Putamen (tissue), 1 donor: ENCODE results near the gene B3GNT5.

Experiments
- DNase-seq: peaks from one replicate; pipeline ENCODE4 v3.0.0-alpha.2; 2016; ENCODE audit warnings: low spot score

The B3GNT5 gene

DNA sequence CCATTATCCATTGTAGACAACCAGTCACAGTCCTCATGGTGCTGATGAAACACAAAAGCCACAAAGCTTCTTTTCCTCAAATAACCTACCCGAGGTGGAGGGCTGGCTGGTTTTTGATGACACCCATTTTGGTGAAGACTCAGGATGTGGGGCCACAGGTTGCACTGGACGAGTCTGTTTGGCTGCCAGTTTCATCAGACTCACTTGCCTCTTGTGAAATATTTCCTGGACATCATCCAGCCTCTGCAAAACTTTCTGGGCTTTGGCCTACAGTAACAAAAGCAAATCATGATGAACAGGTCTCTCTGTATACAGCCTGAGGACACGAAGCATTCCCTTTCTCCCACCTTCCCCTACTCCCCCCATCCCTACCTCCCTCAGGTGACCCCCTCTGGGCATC lies 42.2 kb downstream of the B3GNT5 start:
- DNase-seq: no peak

DNA sequence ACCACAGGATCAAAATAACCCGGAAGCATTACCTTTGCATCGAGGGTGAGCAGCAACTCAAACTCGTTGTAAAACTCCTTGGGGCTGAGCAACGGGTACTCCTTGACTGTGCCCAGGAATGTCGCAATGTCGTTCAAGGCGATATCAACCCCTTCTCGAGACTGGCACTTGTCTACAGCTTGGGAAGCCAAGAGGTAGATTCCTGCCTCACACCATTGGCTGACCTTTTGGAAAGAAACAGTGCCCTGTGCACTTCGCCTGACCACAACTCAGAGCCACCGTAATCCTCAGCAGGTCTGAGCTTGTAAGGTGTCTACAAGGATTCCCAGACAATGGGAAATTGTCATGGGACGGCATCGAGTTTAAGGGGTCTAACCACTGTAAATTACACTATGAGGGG lies 43.9 kb downstream of the B3GNT5 start:
- DNase-seq: no peak

DNA sequence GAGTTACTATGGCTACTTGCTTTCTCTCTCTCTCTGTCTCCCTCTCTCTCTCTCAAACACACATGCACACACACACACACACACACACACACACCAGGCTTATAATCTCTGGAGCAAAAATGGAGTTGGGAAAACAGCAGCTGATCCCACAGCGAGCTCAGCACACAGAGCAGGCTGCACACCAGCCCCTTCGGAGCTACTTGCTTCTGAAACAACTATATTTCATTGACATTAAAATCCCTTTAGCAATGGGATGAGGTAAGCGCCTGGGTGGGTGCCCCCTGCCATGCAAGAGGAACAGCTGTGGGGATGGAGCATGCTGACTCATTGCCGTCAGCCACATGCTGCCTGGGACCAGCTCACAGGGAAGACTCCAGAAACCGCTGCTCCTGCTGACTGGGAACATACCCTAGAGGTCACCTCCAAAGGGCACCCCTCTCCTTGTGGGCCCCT lies 45.7 kb downstream of the B3GNT5 start:
- DNase-seq: peak; percentile 70

DNA sequence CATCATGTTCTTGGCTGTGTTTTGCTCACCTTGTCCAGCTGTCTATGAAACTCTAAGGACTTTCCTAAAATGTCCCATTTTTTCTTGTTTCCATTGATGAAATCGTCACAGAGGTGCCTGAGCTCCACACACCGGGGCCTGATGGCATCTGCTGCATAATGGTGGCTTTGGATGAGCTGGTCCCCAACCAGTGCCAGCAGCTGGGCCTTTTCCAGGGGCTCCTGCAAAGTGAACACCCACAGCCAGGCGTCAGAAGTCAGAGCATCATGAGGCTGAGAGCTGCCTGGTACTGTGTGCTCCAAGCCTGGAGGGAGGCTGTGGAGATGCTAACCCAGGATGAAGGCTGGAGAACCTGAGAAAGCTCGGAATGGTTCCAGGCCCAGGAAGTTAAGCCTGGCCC lies 46.9 kb downstream of the B3GNT5 start:
- no peak for DNase-seq

DNA sequence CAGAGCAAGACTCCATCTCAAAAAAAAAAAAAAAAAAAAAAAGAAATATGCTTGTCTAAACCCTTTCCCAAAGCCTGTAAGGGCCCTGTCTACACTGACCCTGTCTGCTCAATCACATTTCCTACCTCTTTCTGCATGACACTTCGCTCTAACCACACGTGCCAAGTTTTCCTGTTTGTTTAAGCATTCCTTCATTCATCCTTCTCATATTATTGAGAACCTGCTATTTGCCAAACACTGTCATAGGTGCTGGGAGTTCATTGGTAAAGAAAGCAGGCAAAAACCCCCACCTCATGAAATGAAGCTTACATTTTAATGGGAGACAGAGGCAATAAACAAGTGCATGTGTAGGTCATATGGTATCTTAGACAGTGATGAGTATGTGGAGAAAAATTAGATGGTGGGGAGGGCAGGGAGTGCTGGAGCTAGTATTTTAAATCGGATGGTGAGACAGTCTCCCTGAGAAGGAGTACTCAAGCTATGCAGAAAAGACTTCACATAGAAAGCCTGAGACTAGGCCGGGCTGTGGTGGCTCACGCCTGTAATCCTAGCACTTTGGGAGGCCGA lies 48.0 kb downstream of the B3GNT5 start:
- DNase-seq: no peak

DNA sequence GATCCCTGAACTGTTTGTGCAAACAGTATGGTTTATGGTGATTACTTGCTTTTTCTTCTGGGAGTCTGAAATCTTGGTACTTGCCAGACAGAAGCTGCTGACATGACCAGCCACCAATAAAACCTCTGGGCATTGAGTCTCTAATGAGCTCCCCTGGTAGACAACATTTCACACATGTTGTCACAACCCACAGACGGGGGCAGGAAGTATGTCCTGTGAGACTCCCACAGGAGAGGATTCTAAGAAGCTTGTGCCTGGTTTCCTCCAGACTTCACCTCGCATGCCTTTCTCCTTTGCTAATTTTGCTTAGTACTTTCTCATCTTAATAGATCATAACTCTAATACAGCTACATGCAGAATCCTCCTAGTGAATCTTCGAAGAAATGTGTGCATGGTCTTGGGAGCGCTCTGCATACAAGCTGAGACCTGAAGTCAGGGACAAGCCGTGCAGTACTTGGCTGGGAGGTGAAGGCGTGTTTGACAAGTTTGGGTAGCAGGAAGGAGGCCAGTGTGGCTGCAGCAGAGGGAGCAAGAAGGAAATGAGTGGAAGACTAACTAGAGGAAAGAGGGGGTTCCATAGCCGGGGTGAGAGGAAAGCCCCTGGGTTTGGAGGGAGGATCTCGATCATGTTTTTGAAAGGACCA lies 49.0 kb downstream of the B3GNT5 start:
- DNase-seq: no peak

DNA sequence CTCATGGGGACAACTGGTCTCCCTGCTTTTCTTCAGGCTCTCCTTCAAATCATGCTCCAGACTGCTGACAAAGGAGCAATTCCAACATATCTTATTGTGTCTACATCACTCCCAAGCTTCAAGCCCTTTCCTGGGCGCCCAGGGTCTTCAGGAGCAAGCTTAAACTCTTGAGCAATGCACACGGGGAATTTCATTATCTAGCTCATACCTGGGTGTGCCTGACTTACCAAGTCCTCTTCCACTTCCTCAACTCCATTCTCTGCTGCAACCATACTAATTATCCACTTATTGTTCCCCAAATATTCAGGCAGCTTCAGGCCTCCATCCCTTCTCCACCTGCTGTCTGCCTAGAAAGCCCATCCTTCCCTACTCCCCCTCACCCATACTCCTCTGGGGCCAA lies 50.6 kb downstream of the B3GNT5 start:
- DNase-seq: no peak

DNA sequence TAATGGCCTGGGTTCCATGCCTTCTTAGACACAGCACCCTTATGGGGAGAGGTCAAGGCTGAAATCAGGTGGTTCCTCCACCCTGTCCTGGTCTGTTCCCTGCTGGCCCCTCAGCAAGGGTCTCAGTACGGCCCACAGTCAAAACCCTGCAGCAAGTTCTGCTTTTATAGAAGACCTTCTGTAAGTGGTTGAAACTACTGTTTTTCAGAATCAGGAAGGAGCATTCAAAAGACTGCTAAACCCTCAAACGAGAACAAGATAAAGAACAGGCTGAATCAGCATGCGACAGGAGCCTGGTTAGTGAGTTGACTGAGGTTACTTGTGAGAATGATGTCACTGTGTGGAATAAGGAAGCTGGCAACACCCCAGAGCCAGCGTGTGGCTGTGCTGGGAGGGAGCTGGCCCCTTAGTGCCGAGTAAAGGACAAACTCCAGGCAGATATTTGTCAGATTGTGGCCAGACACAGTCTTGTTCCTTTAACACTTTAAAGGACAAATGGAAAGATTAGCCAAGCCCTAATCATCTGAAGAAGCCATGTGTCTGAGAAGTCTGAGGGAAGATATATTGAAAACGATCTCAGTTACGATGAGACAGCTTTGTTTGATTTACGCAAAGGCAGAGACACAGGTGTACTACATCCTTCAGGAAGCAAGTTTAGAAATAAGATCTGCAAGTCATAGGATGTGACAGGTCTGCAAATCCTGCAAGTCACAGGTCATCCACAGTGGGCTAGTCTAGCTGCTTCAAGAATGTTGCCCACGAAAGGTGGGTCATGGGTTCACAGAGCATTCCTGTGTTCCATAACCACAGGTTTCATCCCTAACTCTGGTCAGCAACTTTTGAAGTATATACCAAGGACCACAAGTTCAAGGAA lies 54.0 kb downstream of the B3GNT5 start:
- peak; percentile 50 for DNase-seq

DNA sequence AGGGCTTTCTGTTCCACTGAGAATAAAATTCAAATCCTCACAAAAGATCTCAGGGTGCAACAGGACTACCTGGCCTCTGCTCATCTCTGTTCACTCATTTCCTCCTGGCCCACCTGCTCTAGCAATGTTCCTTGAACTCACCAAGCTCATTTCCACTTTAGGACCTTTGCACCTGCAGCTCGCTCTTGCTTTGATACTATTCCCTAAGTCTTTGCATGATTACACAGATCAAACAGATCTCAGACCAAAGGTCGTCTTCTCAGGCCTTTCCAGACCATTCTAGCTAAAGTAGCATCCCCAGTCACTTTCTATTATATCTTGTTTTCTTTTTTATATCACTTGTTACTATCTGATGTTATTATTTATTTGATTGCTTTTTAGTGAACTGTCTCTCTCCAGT lies 54.7 kb downstream of the B3GNT5 start:
- DNase-seq: no peak

DNA sequence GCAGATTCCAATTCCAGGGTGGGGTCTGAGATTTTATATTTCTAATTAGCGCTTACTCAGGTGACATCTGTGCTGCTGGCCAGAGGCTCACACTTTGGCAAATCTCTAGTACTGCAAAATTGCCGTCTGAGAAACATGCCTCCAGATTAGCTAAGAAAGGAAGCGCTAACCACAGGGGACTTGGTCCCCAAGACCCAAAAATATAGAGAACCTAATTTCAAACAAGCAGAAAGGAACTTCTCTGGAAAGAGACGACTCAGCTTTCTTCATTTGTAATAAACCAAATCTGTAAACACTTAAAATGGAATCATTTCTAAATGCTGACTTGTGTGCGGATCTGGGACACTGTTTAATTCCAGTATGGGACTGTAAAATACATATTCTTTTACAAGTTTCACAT lies 55.7 kb downstream of the B3GNT5 start:
- no peak for DNase-seq

DNA sequence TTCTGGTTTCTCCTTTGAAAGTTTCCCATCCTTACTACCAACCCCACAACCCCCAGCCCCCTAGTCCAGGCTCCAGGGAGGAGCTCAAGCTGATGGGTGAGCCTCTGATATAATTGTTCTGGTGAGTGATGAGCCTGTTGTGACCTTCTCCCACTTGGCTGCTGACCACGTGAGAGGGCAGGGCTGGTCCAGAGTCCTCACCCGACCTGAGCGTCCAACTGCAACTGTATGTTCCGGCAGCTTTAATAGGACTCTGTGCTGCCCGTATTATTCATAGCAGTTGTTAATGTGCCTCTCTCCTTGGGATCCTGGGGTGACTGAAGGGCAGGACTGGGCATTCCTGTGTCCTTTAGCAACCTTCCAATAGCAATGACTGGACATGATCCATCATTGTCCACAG lies 56.2 kb downstream of the B3GNT5 start:
- no peak for DNase-seq

DNA sequence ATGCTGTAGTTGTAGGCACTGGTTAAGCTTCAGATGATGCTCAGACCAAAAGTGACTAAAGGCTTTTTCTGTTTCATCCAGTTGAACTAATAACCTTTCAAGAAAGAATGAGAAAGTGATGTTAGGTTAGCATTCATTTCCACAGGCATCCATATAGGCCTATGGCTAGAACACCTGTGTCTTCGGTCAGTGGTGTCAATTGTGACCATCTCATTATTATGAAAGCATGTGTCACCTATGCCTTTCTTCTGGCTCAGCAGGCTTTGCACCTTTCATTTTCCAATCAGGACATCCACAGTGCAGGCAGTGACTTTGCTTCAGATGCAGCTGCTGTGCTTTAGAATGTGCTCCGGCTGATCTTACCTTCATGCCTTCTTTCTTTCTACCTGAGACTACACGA lies 57.9 kb downstream of the B3GNT5 start:
- DNase-seq: no peak

DNA sequence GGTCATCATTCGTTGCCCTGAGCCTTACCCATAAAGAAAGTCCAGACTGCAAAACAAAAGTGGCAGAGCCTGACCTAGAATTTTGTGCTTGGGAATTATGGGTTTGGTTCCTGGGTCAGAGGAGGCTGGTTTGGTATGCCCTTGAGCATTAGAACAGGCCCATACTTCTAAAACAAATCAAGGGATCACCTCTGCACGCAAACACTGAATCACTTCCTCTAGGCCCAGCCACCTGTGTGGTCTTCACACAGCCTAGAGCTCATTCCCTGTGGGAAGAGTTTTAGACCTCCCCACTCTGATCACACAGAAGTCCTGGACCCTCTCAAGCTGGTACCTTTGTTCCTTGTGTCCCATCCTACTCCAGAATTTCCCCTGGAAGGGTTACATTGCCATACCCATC lies 59.4 kb downstream of the B3GNT5 start:
- no peak for DNase-seq

DNA sequence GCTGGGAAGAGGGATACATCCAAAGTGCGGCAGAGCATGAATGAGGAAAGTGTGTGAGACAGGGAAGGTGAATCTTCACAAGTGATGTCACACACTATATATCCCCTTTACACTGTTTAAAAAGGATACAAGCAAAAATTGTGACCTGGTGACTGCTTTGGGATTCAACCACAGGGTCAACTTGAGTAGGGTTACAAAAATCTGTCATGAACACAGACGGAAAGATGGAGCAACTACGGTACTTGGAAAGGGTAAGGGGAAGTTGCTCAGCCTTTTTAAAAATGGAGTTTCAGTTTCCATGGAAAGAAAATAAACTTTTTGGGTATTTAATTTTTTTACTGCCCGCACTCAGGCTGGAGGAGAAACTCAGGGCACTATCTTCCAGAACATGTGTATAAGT lies 60.3 kb downstream of the B3GNT5 start:
- DNase-seq: no peak

DNA sequence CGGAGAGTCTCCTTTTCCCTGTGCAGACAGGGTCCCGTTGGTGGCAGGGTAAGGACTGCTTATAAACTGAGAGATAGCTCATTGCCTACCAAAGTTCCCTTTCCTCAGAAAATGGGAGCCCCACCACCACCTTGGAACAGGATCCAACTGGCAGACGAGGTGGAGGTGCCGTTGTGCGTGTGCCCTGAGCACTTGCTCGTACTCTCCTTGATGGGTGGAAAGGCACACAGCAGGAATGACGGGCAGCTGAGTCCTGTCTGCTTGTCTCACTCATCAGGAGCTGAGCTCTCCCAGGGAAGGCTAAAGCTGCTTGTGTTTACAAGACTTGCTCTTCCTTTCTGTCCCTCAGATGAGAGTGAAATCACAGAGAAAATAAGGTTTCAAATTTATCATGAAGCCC lies 60.7 kb downstream of the B3GNT5 start:
- DNase-seq: no peak

DNA sequence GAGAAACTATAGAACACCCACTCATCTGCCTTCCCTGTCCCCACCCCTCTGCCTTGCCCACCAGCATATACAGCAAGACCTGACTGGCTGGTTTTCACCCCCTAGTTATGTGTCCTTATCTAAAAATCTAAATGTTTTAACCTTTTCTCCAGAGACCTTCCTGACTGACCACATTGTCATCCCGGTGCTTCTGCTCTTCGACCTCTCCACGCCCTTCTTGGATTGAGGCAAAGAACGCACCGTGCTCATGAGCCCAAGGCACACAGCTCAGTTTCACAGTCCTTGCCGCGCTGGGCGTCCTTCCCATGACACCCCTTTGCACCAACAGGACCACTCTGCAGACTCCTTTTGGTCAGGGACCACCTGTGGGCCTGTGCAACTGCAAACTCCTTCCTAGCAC lies 62.7 kb downstream of the B3GNT5 start:
- DNase-seq: no peak

DNA sequence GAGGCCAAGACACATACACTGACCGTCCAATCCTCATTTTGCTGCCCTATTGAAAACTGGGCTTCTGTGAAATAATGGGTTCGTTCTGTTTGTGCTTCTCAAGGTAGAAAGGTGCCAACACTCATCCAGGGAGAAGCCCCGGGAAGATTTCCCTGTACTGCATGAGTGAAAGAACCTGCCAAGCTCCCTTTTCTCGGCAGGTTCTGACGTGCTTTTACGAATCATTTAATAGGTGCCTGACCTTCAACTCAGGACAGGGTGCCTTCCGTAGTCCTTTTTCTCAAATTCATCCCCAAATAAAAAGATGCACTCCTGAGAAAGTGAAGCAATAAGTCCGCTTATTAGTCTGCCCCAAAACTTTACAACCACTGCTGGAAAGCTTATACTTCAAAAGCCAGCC lies 64.2 kb downstream of the B3GNT5 start:
- DNase-seq: no peak

DNA sequence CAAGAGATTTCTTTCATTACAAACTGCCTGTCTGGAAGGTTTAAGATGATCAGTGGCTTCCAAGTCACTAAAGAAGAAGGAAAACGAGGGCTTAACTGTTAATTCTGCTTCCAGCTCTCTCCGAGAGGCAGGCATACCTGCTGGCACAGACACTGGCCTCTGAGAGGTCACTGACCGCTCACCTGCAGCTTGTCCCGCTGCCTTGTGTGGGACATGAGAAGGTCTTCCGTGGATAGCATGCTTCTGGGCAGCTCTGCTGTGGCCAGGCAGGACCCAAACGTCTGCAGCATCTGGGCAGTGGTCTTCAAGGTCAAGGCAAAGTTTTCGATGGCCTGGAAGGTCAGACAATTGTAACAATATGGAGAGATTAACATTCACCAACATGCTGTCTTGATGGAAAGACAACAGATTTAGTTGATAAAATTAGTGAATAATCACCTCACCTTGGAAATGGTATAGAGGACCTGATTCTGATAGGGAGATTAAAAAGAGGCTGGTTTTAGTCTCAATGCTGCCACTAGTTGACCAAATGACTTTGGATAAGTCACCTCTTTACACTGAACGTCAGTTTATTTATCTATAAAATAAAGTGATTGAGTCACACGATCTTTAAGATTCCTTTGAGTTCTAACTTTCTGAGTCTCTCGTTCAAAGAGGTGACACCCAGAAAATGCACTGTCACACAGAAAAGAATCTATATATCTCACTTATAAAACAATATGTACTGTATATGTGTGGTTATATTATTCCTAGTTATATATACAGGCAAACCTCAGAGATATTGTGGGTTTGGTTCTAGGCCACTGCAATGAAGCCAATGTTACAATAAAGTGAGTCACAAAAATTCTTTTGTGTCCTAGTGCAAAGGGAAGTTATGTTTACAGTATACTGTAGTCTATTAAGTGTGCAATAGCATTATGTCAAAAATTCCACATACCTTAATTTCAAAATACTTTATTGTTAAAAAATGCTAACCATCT lies 65.1 kb downstream of the B3GNT5 start:
- DNase-seq: no peak

DNA sequence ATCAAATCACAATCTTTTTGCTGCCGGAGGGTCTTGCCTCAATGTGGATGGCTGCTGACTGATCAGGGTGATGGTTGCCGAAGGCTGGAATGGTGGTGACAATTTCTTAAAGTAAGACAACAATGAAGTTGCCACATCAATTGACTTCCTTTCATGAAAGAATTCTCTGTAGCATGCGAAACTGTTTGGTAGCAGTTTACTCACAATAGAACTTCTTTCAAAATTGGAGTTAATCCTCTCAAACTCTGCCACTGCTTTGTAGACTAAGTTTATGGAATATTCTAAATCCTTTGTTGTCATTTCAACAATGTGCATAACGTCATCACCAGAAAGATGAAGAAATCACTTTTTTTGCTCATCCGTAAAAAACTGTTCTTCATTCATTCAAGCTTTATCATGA lies 65.8 kb downstream of the B3GNT5 start:
- DNase-seq: no peak

DNA sequence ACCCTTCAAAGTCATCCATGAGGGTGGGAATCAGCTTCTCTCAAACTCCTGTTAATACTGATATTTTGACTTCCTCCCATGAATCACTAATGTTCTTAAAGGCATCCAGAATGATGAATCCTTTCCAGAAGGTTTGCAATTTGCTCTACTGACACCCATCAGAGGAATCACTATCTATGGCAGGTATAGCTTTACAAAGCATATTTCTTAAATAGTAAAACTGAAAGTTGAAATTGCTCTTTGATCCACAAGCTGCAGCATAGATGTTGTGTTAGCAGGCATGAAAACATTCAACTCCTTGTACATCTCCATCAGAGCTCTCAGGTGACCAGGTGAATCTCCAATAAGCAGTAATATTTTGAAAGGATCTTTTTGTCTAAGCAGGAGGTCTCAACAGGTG lies 66.3 kb downstream of the B3GNT5 start:
- no peak for DNase-seq
